Measurements from ENCODE around the gene VPREB1.

GRCh38 chr22:22226448-22227187 lies 18.0 kb upstream of the VPREB1 start:
- no peak for TF ChIP-seq EP300 (IDR thresholded peaks at IDR 0.05)
- TF ChIP-seq, protein P1, sequence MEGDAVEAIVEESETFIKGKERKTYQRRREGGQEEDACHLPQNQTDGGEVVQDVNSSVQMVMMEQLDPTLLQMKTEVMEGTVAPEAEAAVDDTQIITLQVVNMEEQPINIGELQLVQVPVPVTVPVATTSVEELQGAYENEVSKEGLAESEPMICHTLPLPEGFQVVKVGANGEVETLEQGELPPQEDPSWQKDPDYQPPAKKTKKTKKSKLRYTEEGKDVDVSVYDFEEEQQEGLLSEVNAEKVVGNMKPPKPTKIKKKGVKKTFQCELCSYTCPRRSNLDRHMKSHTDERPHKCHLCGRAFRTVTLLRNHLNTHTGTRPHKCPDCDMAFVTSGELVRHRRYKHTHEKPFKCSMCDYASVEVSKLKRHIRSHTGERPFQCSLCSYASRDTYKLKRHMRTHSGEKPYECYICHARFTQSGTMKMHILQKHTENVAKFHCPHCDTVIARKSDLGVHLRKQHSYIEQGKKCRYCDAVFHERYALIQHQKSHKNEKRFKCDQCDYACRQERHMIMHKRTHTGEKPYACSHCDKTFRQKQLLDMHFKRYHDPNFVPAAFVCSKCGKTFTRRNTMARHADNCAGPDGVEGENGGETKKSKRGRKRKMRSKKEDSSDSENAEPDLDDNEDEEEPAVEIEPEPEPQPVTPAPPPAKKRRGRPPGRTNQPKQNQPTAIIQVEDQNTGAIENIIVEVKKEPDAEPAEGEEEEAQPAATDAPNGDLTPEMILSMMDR (IDR thresholded peaks at IDR 0.05): no peak
